NOMO-1 (cell line): ENCODE data around the gene ADGRG1.

ENCODE experiments used
- DNase-seq, 2 experiments: peaks; one replicate each; lab custom pipeline; 2025; ENCODE audit not compliant: unreplicated experiment in 2 of 2; lab: John Stamatoyannopoulos, UW

ADGRG1 gene

DNA sequence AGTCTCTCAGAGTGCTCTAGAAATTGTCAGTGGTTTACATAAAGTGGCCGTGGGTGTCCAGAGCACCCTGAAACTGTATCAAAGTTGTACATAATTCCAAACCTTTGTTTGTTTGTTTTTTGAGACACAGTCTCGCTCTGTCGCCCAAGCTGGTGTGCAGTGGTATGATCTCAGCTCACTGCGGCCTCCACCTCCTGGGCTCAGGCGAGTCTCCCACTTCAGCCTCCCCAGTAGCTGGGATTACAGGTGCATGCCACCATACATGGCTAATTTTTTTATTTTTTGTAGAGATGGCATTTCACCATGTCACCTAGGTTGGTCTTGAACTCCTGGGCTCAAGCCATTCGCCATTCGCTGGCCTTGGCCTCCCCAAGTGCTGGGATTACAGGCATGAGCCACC is 24.3 kb upstream of the ADGRG1 start:
- DNase-seq, result no peak

DNA sequence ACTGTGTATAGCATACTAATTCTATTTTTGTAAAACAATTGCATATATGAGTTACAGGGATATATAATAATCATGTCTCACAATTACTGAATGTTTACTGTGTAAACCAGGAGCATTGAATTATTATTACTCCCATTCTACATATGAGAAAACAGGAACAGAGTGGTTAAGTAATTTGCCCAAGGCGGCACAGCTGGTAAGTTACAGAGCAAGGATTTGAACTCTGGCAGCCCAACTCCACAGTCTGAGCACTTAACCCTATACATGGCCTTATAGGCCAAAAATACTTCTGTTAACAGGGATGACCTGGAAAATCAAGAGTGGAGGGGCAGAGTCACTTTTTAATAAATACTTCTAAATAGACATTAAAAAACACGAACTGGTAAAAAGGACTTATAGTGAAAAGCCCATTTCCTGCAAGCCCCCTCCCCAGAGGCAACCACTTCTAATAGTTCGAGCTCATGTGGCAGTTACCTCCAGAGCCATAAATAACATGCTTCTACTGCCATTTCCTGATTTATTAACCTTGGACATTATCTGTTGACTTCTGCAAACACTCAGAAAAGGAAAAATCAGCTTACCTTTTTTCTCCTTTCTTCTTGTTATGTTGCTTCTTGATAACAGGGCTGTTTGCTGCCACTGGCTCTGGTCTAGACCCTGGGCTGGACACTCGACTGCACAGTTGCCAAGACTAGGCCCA is 22.1 kb upstream of the ADGRG1 start:
- DNase-seq, result no peak

DNA sequence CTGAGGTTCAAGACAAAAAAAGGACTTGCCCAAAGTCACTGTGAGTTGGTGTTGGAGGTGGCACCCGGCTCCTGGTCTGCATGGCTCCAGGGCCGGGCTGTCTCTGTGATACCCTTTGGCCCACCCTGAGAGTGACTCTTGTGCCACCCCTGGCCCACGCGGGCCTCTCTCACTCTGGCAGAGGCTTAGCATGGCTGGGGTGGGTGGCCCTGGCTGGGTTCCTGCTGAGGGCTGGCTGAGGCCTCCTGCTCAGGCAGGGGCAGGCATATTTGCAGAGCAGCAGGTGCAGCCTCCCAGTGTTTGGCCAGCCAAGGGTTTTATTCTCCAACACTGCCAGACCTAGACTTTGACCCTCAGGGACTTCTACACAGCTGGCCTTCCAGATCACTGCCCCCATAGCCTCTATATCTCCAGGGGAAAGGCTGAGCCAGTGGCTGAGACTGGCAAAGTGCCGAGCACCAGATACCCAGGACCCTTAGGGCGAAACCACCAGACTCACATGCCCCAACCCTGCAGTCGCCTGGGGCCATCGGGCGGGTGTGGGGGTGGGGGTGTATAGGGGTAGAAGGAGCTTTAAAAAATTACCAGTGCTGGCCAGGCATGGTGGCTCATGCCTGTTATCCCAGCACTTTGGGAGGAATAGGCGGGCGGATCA is 21.5 kb upstream of the ADGRG1 start:
- DNase-seq, result no peak

- no peak for DNase-seq
Measured at GRCh38 chr16:57607676-57608461, 20.6 kb upstream of the ADGRG1 start.

DNA sequence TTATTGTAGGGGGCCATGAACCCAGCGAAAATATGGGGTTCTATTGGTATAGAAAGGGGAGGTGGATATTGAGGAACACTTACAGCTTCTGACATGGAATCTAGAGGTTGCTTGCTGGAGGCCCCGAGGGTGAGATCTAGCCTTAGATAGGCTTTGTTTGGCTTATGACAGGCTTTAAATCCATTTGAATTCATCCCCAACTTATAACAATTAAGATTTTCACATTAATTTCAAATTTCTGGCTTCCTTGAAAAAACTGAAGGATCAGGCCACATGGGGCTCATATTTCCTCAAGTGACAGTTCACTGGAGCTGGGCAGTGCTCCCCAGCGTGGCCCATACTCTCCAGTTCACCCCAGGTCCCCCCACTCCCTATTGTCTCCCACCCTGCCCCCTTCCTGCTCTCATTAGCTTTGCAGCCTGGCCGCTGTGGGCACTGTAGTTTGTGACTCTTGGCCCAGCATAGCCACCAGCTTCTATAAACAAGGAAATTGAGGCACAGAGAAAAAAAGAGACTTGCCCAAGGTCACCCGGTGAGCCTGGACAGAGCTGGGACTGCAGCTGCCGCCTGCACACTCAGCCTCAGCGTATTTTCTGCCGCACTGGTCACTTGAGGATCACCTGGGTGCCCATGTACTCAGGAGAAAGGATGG is 19.8 kb upstream of the ADGRG1 start:
- DNase-seq, result no peak

- DNase-seq, result no peak
Measured at GRCh38 chr16:57609541-57610401, 18.7 kb upstream of the ADGRG1 start.

GRCh38 chr16:57610611-57611010 is 17.8 kb upstream of the ADGRG1 start:
- no peak for DNase-seq

DNA sequence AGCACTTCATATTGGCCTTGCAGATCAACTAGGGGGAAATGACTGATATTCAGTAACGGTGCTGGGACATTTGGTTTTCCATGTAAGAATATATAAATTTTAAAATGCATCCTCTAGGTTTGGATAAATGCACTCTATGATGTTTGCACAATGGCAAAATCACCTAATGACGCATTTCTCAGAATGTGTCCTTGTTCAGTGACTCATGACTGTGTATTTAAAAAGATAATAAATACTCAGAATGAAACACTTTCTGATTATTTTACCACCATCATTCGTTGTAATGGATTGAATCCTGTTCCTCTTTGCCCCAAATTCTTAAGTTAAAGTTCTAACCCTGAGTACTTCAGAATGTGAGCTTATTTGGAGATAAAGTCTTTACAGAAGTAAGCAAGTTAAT is 17.2 kb upstream of the ADGRG1 start:
- no peak for DNase-seq

DNA sequence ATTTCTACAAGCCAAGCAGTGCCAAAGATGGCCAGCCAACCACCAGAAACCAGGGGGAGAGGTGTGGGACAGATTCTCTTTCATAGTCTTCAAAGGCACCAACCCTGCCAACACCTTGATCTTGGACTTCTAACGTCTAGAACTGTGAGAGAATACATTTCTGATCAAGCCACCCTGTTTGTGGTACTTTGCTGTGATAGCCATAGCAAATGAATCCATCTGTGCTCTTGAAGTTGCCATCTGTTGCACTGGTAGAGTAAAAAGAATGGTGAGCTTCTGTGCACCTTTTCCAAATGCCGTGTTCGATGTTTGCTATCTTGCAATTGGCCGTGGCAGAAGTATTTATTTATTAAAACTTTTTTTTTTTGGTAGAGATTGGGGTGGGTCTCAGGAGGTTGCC is 16.7 kb upstream of the ADGRG1 start:
- no peak for DNase-seq

- no peak for DNase-seq
Measured at GRCh38 chr16:57612494-57612893, 15.9 kb upstream of the ADGRG1 start.

- DNase-seq, result no peak
Measured at GRCh38 chr16:57613514-57613913, 14.9 kb upstream of the ADGRG1 start.

- DNase-seq, result no peak
Measured at GRCh38 chr16:57614536-57614935, 13.9 kb upstream of the ADGRG1 start.

DNA sequence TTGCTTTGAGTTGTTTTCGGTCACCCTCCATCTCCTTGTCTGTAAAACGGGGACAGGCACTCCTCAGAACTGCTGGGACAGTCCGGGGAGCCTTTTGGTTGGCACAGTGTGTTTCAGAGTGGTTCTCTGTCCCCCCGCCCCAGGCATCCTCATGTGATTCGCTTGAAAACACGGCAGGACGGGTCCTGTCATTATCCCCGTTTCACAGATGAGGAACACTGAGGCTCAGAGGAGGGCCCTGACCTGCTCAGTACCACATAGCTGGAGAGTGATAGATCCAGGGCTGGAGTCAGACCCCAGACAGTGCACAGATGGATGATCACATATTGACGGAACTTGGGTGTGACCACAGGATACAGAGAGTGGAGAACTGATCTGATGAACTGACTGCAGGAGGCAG is 13.5 kb upstream of the ADGRG1 start:
- DNase-seq, result no peak

GRCh38 chr16:57615813-57616212 is 12.6 kb upstream of the ADGRG1 start:
- no peak for DNase-seq

DNA sequence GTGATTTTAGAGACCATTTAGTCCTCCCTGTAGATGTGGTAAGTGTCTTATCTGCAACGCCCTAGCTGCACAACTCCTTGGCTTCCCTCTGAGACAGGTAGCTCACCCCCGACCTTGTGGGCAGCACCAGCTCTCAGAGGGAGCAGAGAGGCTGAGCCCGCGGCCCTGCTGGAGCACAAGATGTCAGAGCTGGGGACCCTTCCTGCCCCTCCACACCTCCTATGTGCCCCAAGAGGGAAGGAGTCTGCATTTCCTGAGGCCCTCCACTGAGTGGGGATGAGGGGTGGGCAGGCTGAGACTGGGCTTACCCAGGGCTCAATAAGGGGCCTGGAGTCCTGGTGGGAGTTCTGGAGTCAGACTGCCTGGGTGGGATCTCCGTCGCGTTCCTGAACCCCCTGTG is 12.2 kb upstream of the ADGRG1 start:
- no peak for DNase-seq

- DNase-seq, result no peak
Measured at GRCh38 chr16:57616876-57617275, 11.6 kb upstream of the ADGRG1 start.

GRCh38 chr16:57617604-57618111 is 10.8 kb upstream of the ADGRG1 start:
- DNase-seq, result no peak

DNA sequence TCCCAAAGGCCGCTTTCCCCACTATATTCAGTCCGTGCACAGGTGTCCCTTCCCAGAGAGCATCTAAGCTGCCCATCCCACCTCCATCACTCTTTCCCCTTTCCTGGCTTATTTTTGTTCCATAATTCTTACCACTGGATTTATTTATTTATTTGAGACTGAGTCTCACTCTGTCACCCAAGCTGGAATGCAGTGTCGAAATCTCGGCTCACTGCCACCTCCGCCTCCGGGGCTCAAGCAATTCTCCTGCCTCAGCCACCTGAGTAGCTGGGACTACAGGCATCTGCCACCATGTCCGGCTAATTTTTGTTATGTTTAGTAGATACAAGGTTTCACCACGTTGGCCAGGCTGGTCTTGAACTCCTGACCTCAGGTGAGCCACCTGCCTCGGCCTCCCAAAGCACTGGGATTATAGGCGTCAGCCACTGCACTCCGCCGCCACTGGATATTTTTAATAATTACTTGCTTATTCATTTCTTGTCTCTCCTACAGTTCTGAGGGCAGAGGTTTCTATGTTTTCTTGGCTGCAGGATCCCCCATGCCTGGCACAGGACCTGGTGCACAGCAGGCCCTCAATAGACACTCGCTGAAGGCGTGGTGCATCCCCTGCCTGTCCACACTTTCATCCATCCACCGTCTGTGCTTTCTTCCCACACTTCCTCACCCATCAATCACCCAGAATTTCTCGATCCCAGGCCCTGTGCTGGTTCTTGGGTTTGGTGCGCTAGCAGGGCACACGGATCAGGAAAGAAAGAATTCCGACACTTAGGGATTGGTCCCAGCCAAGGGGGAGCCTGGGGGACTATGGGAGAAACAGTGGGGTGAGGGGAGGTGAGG is 9.9 kb upstream of the ADGRG1 start:
- no peak for DNase-seq

DNA sequence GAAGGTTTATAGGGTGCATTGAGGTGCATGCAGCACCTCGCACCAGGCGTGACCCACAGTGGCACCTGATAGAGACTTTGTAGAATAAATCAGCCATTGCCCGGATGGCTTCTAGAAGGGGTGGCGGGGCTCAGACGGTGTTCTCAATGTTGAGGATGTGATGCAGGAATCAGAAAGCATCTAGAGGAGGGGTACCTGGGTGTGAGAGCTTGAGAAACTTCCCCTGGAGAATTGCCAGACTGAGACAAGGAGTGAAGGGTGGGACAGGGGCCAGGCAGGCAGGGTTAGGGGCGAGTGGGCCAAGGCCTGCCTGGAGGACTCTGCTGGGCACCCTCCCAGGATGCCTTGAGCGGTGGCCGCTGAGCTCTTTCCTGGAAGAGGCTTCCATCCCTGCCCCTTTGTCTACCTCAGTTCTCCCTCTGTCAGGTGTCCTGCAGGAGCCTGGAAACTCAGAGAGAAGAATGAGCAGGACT is 9.3 kb upstream of the ADGRG1 start:
- DNase-seq, result no peak
